Type B pancreatic cell (in vitro differentiated cells): ENCODE data around the gene S100A8. TPM values are rescaled to one million over a fixed set of nuclear protein-coding genes. Genes with fewer than 3 reads are reported as not detected.

Experiments
- DNase-seq: peaks from one replicate; pipeline ENCODE4 v3.0.0; 2021; ENCODE audit warnings: mixed read lengths; ENCODE audit not compliant: unreplicated experiment; ENCODE audit errors: extremely low spot score
- H3K27ac Mint-ChIP-seq: 2 replicates; pipeline ENCODE4 v1.8.0; 2021; ENCODE audit warnings: mild to moderate bottlenecking, mixed read lengths
- H3K27me3 Mint-ChIP-seq: 2 replicates; pipeline ENCODE4 v1.8.0; 2021; ENCODE audit warnings: mixed read lengths
- H3K36me3 Mint-ChIP-seq: 2 replicates; pipeline ENCODE4 v1.8.0; 2021; ENCODE audit warnings: mixed read lengths
- H3K4me1 Mint-ChIP-seq: one replicate; pipeline ENCODE4 v1.8.0; 2021; ENCODE audit warnings: mixed read lengths; ENCODE audit not compliant: unreplicated experiment
- H3K4me3 Mint-ChIP-seq: 2 replicates; pipeline ENCODE4 v1.8.0; 2021; ENCODE audit warnings: mild to moderate bottlenecking, mixed read lengths
- H3K9me3 Mint-ChIP-seq: 2 replicates; pipeline ENCODE4 v1.8.0; 2021; ENCODE audit warnings: mixed read lengths
- CTCF ChIP-seq: fragments of 200-600 bp; sonication (generic); conservative IDR thresholded peaks from 2 replicates; pipeline ENCODE4 v1.5.0; 2021; ENCODE audit warnings: antibody characterized with exemption, mild to moderate bottlenecking
- total RNA-seq: library from RNA; stranded (reverse); gene quantifications from 2 replicates; pipeline ENCODE4 v1.2.1, GENCODE V29; 2021; ENCODE audit warnings: low replicate concordance

Gene S100A8
- total RNA-seq, 1 donor from 2014 or later, result 667 TPM

GRCh38 chr1:153389973-153390879, 647 bp downstream of the S100A8 start:
- peak overlapping the region; percentile 80 for H3K4me3 Mint-ChIP-seq
- no peaks in the 10 kb centered on the region for H3K36me3 Mint-ChIP-seq
- H3K4me1 Mint-ChIP-seq, result no peaks in the 10 kb centered on the region
- peak overlapping the region; percentile 62 for H3K27ac Mint-ChIP-seq
- no peaks in the 10 kb centered on the region for H3K9me3 Mint-ChIP-seq
- no peak for TF ChIP-seq CTCF
- DNase-seq, result peak; percentile 47
- H3K27me3 Mint-ChIP-seq, result peaks cover 9% of the 10 kb centered on the region

GRCh38 chr1:153389401-153389800, 1.5 kb downstream of the S100A8 start:
- Mint-ChIP-seq H3K9me3 (no peaks in the 10 kb centered on the region), H3K4me1 (no peaks in the 10 kb centered on the region), H3K4me3 (peak overlapping the region; percentile 52), H3K27ac (no peak overlapping the region), H3K27me3 (peaks cover 8% of the 10 kb centered on the region), H3K36me3 (no peaks in the 10 kb centered on the region)
- TF ChIP-seq CTCF, result no peak
- DNase-seq, result no peak

GRCh38 chr1:153387785-153388184, 3.1 kb downstream of the S100A8 start:
- TF ChIP-seq CTCF, result no peak
- H3K4me1 Mint-ChIP-seq, result no peaks in the 10 kb centered on the region
- no peak for DNase-seq
- no peak overlapping the region for H3K4me3 Mint-ChIP-seq
- H3K36me3 Mint-ChIP-seq, result no peaks in the 10 kb centered on the region
- H3K27me3 Mint-ChIP-seq, result peaks cover 4% of the 10 kb centered on the region
- H3K9me3 Mint-ChIP-seq, result no peaks in the 10 kb centered on the region
- no peak overlapping the region for H3K27ac Mint-ChIP-seq

GRCh38 chr1:153387001-153387400, 3.9 kb downstream of the S100A8 start:
- no peak for TF ChIP-seq CTCF
- Mint-ChIP-seq H3K9me3 (peaks cover 7% of the 10 kb centered on the region), H3K36me3 (no peaks in the 10 kb centered on the region), H3K27ac (no peak overlapping the region), H3K4me1 (no peaks in the 10 kb centered on the region), H3K4me3 (no peak overlapping the region), H3K27me3 (peaks cover 4% of the 10 kb centered on the region)
- no peak for DNase-seq

- H3K4me3 Mint-ChIP-seq, result no peak overlapping the region
- no peak for TF ChIP-seq CTCF
- peaks cover 2% of the 10 kb centered on the region for H3K27me3 Mint-ChIP-seq
- H3K4me1 Mint-ChIP-seq, result no peaks in the 10 kb centered on the region
- no peak for DNase-seq
- peaks cover 11% of the 10 kb centered on the region for H3K9me3 Mint-ChIP-seq
- no peaks in the 10 kb centered on the region for H3K36me3 Mint-ChIP-seq
- no peak overlapping the region for H3K27ac Mint-ChIP-seq
Measured at GRCh38 chr1:153386500-153386901, 4.4 kb downstream of the S100A8 start.
